Measurements from ENCODE around the gene CNTNAP5.

Gene CNTNAP5

DNA sequence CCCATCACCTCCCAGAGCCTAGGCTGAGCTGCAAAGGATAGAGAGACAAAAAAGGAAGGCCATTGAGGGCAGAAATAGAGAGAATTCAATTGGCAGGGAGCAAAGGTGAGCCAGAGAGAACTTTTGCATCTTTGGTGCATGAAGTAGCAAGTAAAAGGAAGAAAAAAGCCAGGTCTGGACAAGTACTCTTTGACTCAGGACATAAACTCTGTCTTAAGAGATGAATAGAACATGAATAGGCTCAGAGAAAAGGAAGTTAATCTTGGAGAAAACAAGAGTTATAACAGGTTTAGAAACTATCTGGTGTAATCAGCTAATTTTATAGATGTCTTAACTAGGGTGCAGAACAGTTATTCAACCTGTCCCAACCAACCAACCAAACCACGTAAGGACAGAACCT, 95.2 kb downstream of the CNTNAP5 start:
- Histone ChIP-seq H3K27ac (no peak overlapping the region), H3K4me3 (ENCODE audit: low read depth, low read length) (no peak overlapping the region), H3K27me3 (replicated peaks) (no peaks in the 10 kb centered on the region), H3K36me3 (replicated peaks) (no peaks in the 10 kb centered on the region)
- in situ Hi-C loops (cut with HindIII; ENCODE audit: low pct_ligation_motif_present, low sequenced_read_pairs): no loop called here
- DNase-seq: no peak
- TF ChIP-seq CTCF (IDR thresholded peaks at IDR 0.05; ENCODE audit: low read depth, low read length, missing control alignments): no peak

- in situ Hi-C loops (cut with HindIII; ENCODE audit: low pct_ligation_motif_present, low sequenced_read_pairs): no loop called here
- Histone ChIP-seq H3K4me3 (ENCODE audit: low read depth, low read length) (no peak overlapping the region), H3K27ac (no peak overlapping the region)
Observed at GRCh38 chr2:124121106-124121505, 96.0 kb downstream of the CNTNAP5 start.

GRCh38 chr2:124121760-124122275, 96.7 kb downstream of the CNTNAP5 start:
- in situ Hi-C loops (cut with HindIII; ENCODE audit: low pct_ligation_motif_present, low sequenced_read_pairs): no loop called here
- H3K27me3 ChIP-seq (replicated peaks): no peaks in the 10 kb centered on the region
- no peak overlapping the region for H3K4me3 ChIP-seq (ENCODE audit: low read depth, low read length)
- no peaks in the 10 kb centered on the region for H3K36me3 ChIP-seq (replicated peaks)
- no peak for DNase-seq
- H3K27ac ChIP-seq: no peak overlapping the region
- no peak for TF ChIP-seq CTCF (IDR thresholded peaks at IDR 0.05; ENCODE audit: low read depth, low read length, missing control alignments)

More at GRCh38 chr2:124121106-124121505, 96.0 kb downstream of the CNTNAP5 start:
- no peaks in the 10 kb centered on the region for H3K36me3 ChIP-seq (replicated peaks)
- no peaks in the 10 kb centered on the region for H3K27me3 ChIP-seq (replicated peaks)
- no peak for DNase-seq
- TF ChIP-seq CTCF (IDR thresholded peaks at IDR 0.05; ENCODE audit: low read depth, low read length, missing control alignments): no peak

- no peak for TF ChIP-seq CTCF (IDR thresholded peaks at IDR 0.05; ENCODE audit: low read depth, low read length, missing control alignments)
- DNase-seq: no peak
- no peak overlapping the region for H3K4me3 ChIP-seq (ENCODE audit: low read depth, low read length)
- H3K27me3 ChIP-seq (replicated peaks): no peaks in the 10 kb centered on the region
- no peaks in the 10 kb centered on the region for H3K36me3 ChIP-seq (replicated peaks)
- in situ Hi-C loops (cut with HindIII; ENCODE audit: low pct_ligation_motif_present, low sequenced_read_pairs): no loop called here
- H3K27ac ChIP-seq: no peak overlapping the region
Observed at GRCh38 chr2:124122340-124122739, 97.3 kb downstream of the CNTNAP5 start.

DNA sequence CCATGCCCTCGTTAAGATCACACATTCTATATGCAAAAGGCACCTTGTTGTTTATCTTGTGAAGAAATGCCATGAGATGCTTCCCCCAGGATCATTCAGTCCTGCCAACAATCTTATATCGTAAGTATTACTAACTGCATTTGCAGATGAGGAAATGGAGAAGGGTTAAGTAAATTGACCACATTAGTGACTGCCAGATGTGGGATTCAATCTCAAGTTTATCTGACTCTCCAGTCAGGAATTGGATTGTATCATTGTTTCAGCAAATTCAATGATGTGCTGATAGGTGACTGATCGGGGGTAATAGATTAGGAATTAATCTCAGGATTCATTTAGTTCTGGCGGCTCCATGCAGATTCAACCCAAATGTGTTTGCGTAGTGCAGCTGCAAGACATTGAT, 106.2 kb downstream of the CNTNAP5 start:
- Histone ChIP-seq H3K4me3 (ENCODE audit: low read depth, low read length) (no peak overlapping the region), H3K27me3 (replicated peaks) (no peaks in the 10 kb centered on the region), H3K27ac (no peak overlapping the region), H3K36me3 (replicated peaks) (no peaks in the 10 kb centered on the region)
- TF ChIP-seq CTCF (IDR thresholded peaks at IDR 0.05; ENCODE audit: low read depth, low read length, missing control alignments): no peak
- in situ Hi-C loops (cut with HindIII; ENCODE audit: low pct_ligation_motif_present, low sequenced_read_pairs): no loop called here
- DNase-seq: no peak

DNA sequence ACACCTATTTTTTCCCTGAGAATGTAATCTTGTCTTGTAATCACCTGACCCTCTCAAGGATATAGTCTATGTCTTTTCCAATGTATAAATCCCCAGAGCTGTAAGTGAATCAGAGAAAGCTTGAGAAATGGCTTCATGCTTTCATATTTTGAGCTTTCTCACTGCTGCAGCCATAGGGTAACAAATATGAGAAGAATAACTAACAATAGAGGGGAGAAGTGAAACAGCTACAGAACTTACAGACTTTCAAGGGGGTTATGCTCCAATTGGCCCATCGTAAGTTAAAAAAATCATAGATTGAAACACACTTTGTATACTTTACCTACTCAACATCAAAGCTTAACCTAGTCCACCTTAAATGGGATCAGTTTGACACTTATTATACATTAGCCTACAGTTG, 111.0 kb downstream of the CNTNAP5 start:
- H3K36me3 ChIP-seq (replicated peaks): no peaks in the 10 kb centered on the region
- no peak for DNase-seq
- in situ Hi-C loops (cut with HindIII; ENCODE audit: low pct_ligation_motif_present, low sequenced_read_pairs): no loop called here
- H3K27ac ChIP-seq: no peak overlapping the region
- H3K27me3 ChIP-seq (replicated peaks): no peaks in the 10 kb centered on the region
- TF ChIP-seq CTCF (IDR thresholded peaks at IDR 0.05; ENCODE audit: low read depth, low read length, missing control alignments): no peak
- no peak overlapping the region for H3K4me3 ChIP-seq (ENCODE audit: low read depth, low read length)

Measured in brain microvascular endothelial cell (primary cell).